Measurements from ENCODE around the gene CSMD2. TPM values are rescaled to one million over a fixed set of nuclear protein-coding genes. Genes with fewer than 3 reads are reported as not detected.

The CSMD2 gene
- total RNA-seq, 1 donor from 2014 or later: 1.1 TPM

GRCh38 chr1:33823401-33823800, 341.6 kb downstream of the CSMD2 start:
- no peak for DNase-seq (ENCODE audit: low spot score)

DNA sequence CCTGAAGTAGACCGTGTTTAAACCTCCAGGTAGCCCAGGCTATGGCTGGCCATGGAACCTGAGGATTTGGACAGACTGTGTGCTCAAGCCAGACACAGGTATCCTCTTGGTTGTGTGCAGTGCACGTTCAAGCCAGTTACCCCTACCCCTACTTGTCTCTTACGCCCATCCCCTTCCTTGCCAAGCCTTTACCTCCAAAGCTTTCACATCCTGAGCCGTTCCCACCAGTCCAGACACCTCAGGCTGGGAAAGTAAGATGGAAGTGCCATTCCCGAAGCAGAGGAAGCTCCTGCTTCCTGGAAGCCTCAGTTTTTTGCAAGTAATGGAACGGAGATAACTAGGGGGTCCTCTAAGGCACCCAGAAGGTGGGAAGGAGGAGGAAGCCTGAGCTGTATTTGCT, 342.6 kb downstream of the CSMD2 start:
- DNase-seq (ENCODE audit: low spot score): no peak

DNA sequence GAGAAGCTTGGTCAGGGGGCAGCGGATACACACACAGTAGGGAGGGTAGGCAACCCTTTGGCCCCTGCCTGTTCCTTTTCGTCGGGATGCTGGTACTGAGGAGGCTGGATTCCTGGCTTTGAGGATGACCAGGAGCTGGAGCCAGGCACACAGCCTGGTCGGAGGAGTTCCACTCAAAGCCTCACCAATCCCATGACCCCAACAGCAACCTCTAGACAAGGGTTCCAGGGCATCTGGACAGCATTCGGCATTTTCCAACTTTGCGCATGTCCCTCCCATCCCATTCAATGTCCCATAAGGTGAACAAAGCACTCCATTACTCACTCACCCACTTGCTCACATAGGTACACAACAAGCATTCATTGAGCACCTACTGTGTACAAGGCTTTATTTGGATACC, 343.7 kb downstream of the CSMD2 start:
- no peak for DNase-seq (ENCODE audit: low spot score)

DNA sequence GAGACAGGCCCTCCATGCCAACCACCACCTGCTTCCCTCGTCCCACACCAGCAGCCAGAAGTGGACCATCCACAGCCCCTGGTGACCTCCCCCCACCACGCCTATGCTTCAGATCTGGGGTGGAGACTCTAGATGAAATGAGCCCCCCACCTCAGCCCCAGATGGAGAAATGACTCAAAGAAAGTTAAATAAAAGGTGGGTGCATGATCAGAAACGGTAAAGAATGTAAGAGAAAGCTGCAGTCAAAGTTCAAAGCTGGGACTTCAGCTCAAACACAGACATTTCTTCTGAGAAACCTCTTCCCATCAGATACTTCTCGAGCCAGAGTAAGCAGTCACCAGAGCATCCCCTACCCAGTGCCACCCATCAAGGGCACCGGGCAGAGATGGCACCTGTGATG, 344.2 kb downstream of the CSMD2 start:
- no peak for DNase-seq (ENCODE audit: low spot score)

DNA sequence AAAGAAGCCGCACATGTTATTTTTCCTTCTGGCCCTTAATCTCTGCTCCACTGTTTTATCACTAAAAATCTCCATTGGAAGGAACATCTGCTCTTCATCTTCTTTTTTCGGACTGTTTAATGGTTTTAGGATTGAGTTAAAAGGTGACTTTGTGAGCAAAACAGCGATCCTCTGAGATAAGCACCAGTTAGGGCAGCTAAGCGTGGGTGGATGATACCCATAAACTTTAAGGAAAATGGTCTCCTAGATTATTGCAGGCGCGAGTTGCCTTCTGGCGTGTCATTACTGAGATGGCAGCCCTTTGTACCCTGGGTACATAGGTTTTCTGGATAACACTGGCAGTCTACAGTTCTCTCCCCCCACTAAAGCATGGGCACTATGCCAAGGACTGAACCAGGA, 345.1 kb downstream of the CSMD2 start:
- DNase-seq (ENCODE audit: low spot score): no peak

DNA sequence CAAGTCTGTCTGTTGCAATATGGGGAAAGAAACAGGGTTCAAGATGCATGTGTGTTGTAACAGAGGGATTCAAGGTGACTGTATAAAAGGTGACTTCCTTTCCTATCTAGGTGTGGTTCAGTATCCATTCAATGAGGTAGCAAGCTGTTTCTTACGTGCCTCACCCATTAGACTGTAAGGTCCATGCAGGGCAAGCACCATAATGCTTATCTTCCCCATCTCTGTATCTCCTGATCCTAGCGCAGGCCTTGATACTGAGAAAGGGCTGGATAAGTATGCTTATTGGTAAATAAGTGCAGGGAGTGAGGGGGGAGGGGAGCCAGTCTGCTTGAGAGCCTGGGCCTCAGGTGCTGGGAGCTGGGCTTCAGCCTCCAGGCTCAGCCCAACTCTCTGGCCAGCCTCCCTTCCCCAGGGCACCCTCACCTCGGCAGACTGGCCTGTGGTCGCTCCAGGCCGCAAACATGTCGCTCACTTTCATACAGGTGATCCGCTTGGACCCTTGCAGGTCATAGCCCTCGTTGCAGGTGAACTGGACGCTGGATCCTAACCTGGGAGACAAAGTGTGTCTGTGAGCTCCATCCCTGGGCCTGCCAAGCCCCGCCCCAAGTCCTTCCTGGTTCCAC, 345.6 kb downstream of the CSMD2 start:
- DNase-seq (ENCODE audit: low spot score): no peak

- DNase-seq (ENCODE audit: low spot score): no peak
Measured at GRCh38 chr1:33818071-33818470, 347.0 kb downstream of the CSMD2 start.

GRCh38 chr1:33815061-33815460, 350.0 kb downstream of the CSMD2 start:
- no peak for DNase-seq (ENCODE audit: low spot score)

GRCh38 chr1:33814166-33814565, 350.9 kb downstream of the CSMD2 start:
- DNase-seq (ENCODE audit: low spot score): no peak

DNA sequence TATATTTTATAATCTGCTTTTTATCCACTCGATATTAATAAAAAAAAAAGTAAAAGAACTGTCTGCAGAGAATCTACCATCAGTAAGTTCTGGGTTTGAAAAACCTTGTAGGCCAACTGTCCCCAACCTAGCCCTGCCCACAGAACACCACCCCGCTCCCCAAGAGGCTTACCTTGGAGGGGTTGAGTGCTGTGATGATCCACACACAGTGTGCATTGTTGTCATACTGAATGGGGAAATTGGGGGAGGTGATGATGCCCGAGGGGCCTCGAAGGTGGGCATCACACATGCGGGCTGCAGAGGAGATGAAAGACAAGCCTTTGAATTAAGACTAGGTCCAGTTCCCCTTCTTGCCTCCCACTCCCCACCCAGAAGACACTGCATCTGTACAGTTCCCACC, 354.5 kb downstream of the CSMD2 start:
- no peak for DNase-seq (ENCODE audit: low spot score)

GRCh38 chr1:33805988-33806387, 359.0 kb downstream of the CSMD2 start:
- no peak for DNase-seq (ENCODE audit: low spot score)

DNA sequence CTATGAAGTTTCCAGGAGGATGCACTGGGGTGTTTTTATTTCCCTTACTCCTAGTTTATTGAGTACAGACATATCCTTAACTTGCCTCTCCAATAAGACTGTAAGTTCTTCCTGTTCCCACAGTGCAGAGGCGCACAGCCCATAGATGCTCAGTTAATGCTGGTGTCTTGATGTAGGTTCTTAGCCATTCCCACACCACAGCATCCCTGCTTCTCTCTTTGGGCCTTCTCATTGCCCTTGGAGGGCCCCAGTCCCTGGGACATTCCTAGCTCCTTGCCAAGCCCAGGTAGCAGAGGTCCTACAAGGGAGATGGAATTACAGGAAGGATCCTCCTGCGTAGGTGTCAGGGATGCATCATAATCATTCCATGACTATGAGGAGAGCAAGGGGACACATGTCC, 362.8 kb downstream of the CSMD2 start:
- DNase-seq (ENCODE audit: low spot score): no peak

GRCh38 chr1:33797849-33798248, 367.2 kb downstream of the CSMD2 start:
- no peak for DNase-seq (ENCODE audit: low spot score)

- DNase-seq (ENCODE audit: low spot score): no peak
Measured at GRCh38 chr1:33792651-33793050, 372.4 kb downstream of the CSMD2 start.

DNA sequence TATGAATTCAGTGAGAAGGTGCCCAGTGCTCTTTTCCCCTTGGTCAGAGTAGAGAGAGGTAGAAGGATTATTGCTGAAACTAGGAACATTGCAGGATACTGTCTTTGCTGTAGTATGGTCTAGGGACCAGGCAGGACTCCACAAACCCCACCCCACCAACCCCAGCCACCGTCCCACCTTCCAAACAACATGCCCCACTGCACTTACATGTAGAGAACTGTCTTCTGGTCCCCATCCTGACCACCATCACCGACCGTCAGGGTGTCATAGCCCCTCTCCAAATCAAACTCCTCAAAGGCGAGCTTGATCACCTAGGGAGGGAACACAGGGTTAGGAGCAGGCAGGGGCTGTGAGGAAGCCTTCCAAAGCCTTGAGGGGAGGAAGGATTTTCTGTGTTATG, 372.8 kb downstream of the CSMD2 start:
- DNase-seq (ENCODE audit: low spot score): no peak

DNA sequence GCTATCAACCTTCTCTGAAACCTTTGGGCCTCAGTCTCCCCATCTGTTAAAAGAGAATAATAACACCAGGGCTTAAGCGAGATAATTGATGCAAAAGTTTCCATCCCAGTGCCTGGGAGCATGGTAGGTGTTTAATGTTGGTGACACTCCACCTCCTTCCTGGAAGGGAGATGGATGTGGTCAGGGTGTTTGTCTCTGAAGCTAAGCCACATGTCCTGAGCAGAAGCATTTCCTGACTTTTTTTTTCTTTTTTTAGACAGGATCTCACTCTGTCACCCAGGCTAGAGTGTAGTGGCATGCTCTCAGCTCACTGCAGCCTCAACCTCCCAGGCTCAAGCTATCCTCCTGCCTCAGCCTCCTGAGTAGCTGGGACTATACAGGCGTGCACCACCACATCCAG, 373.8 kb downstream of the CSMD2 start:
- no peak for DNase-seq (ENCODE audit: low spot score)

DNA sequence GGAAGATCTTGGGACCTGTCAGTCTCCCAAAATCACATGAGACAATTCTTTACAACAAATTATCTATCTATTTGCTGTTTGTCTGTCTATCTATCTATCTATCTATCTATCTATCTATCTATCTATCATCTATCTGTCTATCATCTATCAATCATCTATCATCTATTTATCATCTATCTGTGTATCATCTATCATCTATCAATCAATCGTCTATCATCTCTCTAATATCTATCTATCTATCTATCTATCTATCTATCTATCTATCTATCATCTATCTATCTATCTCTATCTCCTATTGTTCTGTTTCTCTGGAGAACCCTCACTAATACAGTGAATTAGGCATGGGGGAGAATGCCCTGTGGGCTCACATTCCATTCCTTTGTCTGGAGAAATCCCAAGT, 374.5 kb downstream of the CSMD2 start:
- no peak for DNase-seq (ENCODE audit: low spot score)

DNA sequence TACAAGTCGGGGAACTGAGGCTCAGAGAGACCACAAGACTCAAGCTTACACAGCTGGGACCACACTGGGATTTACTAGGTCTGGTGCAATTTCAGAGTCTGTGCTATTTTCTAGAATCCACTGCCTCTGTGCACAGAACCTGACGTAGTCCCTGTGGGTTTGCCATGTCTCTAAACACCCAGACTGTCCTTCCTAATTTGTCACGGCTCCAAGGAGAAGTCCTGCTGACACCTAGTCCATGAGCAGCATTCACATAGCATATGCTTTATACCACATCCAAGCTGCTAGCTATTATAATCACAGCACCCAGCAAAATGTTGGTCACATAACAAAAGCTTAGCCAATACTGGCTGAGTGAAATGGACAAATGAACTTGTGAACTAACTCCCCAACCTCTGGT, 380.2 kb downstream of the CSMD2 start:
- DNase-seq (ENCODE audit: low spot score): no peak

DNA sequence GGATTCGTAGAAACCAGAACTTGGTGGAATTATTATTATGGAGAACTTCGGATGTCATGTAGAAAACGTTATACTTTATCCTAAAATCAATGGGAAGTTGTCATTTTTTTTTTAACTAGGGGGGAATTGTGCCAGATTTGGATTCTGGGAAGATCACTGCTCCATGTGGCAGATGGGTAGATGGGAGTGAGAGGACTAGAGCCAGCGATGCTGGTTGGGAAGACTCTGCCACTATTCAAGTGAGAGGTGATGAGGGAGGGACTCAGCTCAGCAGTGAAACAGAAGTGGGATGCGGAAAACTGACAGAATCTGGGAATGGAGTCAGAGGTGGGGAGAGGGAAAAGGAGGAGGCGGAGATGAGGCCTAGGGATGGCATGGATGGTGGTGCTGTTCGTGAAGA, 382.3 kb downstream of the CSMD2 start:
- DNase-seq (ENCODE audit: low spot score): no peak

DNA sequence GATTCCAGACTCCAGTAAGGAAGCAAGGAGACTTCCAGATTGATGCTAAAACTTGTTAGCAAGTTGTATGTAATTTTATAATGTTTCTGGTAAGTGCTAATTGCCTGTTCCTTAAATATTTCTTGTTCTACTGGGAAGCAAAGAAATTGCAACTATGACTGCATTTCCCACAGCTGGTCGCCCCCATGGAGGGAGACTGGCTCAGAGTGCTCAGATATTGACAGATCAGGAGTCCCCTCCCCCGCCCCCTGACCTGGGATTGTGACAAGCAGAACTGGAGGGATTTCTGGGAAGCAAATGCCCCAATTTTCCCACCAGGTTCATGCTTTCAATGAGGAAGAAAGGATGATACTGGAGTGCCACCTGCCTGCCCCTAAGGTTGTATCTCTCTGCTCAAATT, 383.4 kb downstream of the CSMD2 start:
- DNase-seq (ENCODE audit: low spot score): no peak

DNA sequence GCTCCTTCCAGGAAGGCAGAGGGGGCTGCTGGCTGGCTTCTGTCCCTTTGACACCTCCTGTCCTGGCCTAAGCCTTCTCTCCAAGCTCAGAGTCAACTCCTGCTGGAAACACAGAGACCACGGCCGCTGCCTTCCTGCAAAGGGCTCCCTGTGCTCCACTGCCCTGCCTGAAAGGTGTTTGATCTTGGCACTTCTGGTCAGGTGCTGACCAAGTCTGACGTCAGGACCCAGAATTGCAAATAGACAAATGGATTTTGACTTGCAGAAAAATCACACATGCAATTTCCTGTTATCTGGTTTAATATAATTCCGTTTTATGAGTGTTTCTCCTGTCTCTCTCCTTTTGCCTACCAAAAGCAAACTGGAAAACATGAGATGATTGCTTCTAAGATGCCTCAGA, 387.7 kb downstream of the CSMD2 start:
- no peak for DNase-seq (ENCODE audit: low spot score)

DNA sequence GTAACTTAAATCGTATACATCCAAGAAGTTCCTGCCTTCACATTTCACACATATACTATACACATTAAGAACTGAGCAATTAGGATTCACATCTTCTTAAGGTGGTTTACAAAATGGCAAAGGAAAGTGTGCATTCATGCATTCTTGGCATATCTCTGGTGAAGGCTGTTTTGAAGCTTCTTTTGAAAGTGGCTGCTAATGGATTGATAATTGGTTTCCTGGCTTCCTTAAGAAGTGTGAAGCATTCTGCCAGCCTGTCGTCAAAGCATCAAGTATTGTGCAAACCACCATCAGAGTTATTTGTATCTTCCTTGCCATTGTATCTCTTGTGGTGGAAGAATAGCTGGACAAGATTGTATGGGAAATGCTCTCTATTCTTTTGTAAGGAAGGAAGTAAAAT, 396.2 kb downstream of the CSMD2 start:
- DNase-seq (ENCODE audit: low spot score): no peak

- no peak for DNase-seq (ENCODE audit: low spot score)
Measured at GRCh38 chr1:33768106-33768505, 396.9 kb downstream of the CSMD2 start.

GRCh38 chr1:33764149-33764548, 400.9 kb downstream of the CSMD2 start:
- DNase-seq (ENCODE audit: low spot score): no peak

GRCh38 chr1:33763406-33763805, 401.6 kb downstream of the CSMD2 start:
- no peak for DNase-seq (ENCODE audit: low spot score)

Measured in ureter (tissue), 1 donor.